Activated CD8-positive, alpha-beta memory T cell treated with anti-CD3 and anti-CD28 coated beads for 4 hours (primary cell): ENCODE results near the gene CCDC127.
"Not testable (repeated sequence)": the region's sequence is repeated elsewhere in the genome, so short reads cannot be mapped to it uniquely, and the experiment has no call there.

Experiments
- DNase-seq, 2 donors: peaks; one replicate each; pipeline ENCODE4 v3.0.0-alpha.2; 2020; ENCODE audit warnings: low read depth in 2 of 2

The CCDC127 gene

DNA sequence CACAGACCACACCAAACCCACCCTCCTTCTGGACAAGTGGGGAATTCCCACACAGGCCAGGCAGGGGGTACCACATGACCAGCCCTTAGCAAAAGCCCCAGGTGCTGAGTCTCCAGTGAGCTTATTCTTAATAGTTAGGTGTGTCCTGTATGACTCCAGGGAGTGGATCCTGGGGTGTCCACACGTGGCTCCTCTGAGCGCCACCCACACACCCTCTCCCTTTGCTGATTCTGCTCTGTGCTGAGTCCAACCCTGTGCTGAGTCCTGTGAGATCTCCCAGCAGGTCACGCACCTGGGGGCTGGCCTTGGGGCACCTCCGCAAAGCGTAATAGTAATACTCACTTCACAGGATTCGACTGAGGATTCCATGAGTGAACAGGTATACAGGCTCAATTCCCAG lies 14.0 kb downstream of the CCDC127 start:
- DNase-seq, result no peak

DNA sequence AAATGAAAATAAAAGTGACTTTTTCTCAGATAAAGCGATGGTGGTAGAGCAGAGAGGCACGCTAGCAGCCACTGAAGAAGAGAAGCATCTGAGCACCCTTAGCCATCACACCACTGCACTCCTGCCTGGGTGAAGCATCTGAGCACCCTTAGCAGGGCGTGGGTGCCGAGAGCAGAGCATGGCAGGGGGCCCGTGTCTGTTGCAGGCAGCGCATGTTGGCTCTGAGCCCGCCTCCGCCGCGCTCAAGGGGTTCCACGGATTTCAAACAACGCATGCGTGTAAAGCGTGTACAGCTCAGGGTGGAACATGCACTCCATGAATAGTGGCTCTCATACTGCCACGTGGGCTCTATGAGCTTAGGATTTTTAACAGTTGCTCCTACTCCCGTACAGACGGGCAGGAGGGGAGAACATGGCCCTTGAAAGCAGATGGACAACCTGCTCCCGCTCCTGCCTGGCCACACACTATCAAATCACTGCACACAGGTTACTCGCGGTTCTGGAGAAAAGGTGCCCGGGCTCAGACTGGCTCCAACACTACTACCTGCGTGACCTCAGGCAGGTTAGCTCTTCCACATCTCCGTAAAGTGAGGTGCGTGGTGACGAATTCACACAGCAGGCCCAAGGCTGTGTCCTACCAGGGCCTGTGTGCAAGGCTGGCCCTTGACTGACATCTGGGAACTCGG lies 14.6 kb downstream of the CCDC127 start:
- DNase-seq, result no peak

DNA sequence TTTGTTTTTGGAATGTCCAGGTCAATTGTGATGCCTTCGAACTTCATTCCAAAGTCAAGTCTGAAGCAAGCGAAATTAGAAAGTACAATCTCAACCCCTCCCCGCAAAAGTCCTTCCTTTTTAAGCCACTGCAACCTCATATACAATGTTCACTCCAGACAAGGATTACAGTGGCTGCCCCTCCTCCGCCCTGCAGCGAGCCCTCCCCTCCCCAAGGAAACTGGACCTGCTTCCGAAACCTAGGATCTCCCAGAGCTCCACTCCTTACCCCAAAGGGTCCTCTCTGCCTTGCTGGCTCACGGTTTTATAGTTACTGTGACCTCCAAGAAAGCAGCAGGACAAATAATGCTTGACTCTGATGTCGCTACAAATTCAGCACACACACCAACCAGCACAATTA lies 16.3 kb downstream of the CCDC127 start:
- DNase-seq, result no peak

DNA sequence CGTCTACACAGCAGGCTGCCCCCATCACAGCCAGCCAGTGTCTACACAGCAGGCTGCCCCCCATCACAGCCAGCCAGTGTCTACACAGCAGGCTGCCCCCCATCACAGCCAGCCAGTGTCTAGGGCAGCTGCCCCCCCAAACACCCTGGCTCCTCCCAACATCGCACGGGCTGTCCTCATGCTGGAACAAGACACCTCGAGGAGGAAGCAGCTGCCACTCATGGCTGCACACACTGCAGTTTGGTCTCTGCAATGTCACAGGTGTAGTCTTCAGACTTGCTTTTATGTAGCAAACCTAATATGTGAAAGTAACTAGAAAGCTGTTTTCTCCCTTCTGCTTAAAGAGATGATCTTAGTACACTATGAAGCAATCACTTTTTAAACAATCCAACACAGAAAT lies 17.0 kb downstream of the CCDC127 start:
- DNase-seq, result no peak

DNA sequence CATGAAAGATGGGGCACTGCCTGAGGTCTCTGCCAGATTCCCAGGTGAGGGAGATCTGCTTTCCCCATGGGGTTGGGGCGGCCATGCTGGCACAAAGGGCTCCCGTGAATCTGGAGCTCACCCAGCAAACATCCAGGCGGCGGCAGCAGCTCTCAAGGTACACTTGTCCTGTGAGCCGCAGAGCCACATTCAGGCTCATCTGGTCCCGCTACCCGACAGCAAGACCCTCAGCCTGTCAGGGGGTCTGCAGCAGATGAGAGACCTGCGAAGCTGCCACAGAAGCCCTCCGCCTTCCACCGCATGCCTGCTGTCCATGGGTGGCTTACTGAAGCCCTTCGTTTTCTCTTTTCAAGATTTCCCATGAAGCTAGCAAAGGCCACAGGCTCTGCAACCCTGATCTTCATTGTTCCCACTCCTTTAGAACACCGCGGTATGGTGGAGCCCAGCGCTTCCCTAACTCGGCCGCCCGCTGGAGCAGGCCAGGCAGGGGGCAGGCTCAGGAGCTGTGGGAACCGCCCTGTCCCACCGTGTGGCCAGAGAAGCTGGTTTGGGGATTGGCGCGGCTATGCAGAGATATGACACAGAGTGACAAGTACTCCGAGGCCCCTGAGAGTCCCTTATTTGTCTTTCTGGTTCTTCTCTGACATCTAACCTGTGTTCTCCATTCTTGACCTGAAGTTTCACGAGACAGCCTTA lies 17.9 kb downstream of the CCDC127 start:
- DNase-seq, result no peak

DNA sequence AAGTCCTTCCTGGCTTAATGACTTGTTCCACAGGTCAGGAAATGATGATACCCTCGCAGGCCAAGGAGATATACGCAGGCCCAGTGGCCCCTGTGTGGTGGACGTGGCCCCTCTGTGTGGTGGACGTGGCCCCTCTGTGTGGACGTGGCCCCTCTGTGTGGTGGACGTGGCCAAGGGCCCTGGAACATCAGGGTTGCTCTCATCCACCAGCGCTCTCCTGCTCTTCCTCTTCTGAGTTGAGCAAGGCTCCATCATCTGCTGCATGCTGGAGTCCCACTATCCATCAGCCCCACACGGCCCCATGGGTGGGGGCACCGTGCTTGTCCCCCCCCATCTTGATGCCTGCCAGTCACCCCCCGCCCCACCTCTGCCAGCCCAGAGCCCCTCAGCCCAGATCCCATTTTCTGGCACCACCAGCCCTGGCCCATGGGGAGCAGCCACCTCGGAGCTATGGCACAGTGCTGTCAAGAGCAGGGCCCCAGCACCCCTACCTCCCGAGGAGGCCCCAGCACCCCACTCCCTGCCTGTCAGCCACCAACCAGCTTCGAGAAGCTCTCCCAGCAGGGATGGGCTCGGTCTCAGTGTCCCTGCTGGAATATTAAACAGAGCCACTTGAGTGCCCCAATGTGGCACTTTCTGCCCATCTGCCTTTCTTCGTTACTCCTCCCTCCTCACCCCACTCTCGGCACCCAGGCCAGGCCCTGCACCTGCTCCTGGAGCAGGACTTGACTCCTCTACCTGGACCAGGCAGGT lies 18.6 kb downstream of the CCDC127 start:
- DNase-seq, result no peak

DNA sequence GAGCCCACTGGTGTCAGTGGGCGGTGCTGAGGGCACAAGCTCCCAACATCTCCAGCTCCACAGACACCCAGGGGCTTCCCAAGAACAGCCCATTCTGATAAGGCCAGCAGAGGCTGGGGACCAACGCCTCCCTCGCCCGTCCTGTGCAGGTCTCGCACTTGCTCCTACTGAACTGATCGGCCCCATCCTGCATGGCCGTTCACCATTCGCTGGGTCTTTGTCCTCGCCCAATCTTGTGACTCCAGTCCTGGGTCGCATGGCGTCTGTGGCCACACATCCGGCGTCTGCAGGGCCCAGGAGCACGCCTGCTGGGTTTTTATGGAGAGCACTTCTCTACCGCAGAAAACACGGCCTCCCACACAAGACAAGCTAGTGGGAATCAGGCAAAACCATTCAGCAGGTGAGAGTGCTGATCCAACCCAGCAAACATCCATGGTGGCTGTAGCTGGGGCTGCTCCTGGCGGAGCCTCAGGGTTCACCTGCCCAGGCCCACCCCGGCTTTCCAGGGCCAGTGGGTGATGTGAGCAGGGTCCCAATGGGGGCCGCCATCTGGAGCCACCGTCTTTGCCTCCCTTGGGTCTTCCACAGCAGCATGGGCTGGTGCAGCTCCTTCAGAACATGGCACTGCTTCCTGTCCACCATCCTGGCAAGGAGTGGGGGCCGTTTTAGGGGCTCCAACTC lies 19.3 kb downstream of the CCDC127 start:
- DNase-seq, result no peak

DNA sequence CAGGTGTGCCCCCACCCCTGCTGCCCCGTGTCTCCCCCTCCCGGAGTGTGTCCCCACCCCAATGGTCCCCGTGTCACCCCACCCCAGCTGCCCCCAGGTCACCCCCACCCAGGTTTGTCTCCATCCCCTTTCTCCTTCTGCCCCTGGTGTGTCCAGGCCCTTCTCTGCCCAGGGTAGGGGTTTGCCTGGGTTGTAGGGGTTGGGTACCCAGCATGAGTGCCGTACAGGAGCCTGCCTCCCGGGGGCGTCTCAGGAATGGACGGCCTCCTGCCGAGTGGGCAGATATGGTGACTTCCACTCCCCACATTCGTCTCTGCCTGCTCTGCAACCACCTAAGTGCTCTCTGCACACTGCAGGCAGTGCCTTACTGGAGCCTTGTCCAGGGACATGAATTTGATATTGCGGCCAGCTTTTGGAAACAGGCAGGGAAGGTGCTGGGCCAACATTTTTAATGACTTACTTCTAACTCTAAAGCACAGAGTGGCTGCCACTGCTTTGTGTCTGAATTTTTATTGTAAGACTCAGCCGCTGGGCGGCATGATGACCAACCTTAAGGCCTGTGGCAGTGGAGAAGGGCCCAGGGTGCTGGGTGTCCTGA lies 20.0 kb downstream of the CCDC127 start:
- DNase-seq, result no peak

- DNase-seq, result not testable (repeated sequence)
Measured at GRCh38 chr5:197031-197430, 20.9 kb downstream of the CCDC127 start.

GRCh38 chr5:196350-196749 lies 21.6 kb downstream of the CCDC127 start:
- DNase-seq, result no peak

- no peak for DNase-seq
Measured at GRCh38 chr5:195401-196160, 22.4 kb downstream of the CCDC127 start.

DNA sequence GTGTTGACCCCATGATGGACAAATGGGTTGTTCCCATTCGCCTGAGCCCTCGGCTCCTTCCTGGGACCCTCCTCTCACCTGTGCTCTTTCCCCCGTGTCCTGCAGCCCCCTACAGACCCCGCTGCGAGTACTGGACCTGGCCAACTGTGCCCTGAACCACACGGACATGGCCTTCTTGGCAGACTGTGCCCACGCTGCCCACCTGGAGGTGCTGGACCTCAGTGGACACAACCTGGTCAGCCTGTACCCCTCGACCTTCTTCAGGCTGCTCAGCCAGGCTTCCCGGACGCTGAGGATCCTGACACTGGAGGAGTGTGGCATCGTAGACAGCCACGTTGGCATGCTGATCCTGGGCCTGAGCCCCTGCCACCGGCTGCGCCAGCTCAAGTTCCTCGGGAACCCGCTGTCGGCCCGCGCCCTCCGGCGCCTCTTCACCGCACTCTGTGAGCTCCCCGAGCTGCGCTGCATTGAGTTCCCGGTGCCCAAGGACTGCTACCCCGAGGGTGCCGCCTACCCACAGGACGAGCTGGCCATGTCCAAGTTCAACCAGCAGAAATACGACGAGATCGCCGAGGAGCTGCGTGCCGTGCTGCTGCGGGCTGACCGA lies 23.2 kb downstream of the CCDC127 start:
- DNase-seq, result no peak

DNA sequence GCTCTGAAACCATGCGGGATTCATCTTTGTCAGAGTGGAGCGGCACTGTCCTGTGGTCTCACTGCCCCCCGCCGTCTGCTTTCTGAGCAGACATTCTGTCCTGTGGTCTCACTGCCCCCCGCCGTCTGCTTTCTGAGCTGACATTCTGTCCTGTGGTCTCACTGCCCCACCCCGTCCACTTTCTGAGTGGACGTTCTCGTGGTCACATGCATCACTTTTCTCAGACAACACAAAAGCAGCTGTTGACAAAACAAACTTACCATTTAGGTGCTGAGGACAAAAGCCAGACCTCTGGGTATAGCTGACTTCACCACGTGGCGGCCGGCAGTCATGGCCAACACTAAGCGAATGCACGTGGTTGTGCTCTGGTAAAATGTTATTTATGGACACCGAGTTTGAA lies 23.9 kb downstream of the CCDC127 start:
- no peak for DNase-seq

DNA sequence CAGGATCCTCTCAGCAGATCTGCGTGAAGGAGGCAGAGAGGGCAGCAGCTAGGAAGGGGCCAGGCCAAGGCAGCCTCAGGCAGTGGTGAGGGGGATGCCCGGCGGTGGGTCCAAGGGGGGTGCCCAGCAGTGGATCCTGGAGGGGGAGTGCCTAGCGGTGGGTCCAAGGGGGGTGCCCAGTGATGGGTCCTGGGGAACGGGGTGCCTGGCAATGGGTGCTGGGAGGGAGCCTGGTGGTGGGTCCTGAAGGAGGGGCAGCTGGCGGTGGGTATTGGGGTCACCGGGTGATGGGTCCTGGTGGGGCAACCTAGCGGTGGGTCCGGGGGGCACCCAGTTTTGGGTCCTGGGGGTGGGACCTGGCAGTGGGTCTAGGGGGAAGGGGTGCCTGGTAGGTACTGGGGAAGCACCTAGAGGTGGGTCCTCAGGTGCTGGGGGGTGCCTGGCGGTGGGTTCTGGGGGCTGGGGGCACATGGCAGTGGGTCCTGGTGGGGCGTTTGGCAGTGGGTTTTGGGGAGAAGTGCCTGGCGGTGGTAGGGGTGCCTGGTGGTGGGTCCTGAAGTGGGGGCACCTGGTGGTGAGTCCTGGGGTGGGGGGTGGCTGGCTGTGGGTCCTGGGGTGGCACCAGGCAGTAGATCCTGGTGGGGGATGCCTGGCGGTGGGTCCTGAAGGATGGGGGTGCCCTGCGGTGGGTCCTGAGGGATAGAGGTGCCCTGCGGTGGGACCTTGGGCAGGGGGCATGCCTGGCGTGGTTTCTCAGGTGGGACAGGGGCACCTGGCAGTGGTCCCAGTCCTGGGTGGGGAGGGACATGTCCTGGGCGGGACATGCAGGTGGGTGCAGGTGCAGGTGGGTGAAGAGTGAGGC lies 24.8 kb downstream of the CCDC127 start:
- no peak for DNase-seq

- DNase-seq, result no peak
Measured at GRCh38 chr5:192691-192969, 25.3 kb downstream of the CCDC127 start.

DNA sequence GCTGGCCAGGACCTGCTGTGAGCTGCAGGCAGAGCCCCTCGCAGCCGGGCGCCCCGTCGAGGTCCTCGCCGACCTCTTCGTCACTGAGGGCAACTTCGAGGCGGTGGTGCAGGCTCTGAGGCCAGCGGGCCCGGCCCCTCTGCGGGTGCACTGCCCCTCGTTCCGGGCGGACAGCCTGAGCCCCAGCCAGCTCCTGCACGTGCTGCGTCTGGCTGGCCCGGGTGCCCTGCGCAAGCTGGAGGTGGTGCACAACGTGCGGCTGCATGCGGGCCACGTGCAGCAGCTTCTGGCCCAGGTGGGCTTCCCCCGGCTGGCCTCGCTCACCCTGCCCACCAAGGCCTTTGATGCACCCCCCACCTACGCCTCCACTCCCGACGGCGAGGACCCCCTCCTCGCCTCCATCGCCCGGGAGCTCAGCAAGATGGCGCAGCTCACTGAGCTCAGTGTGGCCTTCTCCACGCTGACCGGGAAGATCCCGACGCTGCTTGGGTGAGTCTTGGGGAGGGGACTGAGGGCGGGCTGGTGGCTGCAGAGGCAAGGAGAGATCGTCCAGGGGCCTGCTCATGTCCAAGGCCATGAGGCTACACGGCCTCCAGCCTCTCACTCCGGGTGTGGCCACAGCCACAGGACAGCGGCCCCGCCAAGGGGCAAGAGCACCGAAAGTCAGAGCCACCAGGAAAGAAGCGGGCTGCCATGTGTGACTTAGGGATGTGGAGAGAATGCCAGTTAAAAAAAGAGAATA lies 25.8 kb downstream of the CCDC127 start:
- no peak for DNase-seq

DNA sequence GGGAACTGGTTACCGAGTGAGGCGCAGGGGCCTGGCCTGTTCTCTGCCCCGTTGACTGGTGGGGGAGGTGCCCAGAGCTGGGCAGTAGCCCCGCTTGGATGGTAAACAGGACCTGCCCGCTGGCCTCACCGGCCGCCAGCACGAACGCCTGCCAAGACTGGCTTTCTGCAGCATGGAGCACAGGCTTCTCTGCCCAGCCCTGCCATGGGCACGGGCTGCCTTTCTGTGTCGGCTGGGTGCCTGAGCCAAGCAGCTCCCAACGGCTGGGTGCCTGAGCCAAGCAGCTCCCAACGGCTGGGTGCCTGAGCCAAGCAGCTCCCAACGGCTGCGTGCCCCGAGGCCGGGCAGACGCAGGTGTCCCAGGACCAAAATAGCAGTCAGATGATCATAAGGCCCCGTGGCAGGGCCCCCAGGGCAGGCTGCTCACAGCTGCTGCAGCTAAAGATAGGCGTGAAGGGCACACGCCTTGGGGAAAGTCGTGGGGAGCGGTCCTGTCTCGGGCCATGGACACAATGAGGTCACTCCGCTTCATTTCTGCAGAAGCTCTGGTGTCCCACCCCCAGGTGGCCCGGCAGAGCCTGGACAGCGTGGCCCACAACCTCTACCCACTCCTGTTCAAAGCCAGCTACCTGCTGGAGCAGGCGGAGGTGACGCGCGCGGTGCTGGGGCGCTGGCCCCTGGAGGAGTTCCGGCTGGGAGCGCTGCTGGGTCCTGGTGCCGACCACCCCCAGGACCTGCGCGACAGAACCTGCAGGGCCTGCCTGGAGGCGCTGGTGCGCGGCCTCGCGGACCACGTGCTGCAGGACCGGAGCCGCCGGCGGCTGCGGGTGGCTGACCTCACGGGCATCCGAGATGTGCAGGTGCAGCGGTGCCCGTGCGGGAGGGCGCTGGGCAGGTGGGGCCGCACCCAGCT lies 26.7 kb downstream of the CCDC127 start, which contains the start of gene LRRC14B:
LRRC14B (plus strand) TSS at position 460 of the 913 bp plus-strand sequence; CDS start at position 504, 44 bp downstream.
- DNase-seq, result no peak
